Sciatic nerve (tissue), 2 donors: ENCODE results near the gene TTC33. TPM values are rescaled to one million over a fixed set of nuclear protein-coding genes. Genes with fewer than 3 reads are reported as not detected.

Source experiments
- ATAC-seq: fragments of 200-7000 bp; cut with Tn5 transposase; one replicate; pipeline ENCODE4 v1.9.1; 2020; ENCODE audit warnings: mild to moderate bottlenecking, moderate library complexity
- DNase-seq: peaks from one replicate; pipeline ENCODE4 v3.0.0-alpha.2; 2020; ENCODE audit warnings: low spot score
- intact Hi-C: fragments of 100-400 bp; cut with DNase I; formaldehyde crosslinking; loops from one replicate; pipeline ENCODE4 v1.14.2; 2022
- total RNA-seq: library from RNA; stranded (reverse); fragmentation: NEBNext Ultra II Directional; extraction: Animal tissue kit (Norgen Biotek cat#: 25700); gene quantifications from one replicate; pipeline ENCODE4 v1.2.1, GENCODE V29; 2021
- donor health status: DM: no; HTN: no; CAD: no.
- donor health status: DM: no; HTN: no; CAD: no.

The TTC33 gene
- total RNA-seq, 1 donor from 2014 or later: 20.1 TPM

DNA sequence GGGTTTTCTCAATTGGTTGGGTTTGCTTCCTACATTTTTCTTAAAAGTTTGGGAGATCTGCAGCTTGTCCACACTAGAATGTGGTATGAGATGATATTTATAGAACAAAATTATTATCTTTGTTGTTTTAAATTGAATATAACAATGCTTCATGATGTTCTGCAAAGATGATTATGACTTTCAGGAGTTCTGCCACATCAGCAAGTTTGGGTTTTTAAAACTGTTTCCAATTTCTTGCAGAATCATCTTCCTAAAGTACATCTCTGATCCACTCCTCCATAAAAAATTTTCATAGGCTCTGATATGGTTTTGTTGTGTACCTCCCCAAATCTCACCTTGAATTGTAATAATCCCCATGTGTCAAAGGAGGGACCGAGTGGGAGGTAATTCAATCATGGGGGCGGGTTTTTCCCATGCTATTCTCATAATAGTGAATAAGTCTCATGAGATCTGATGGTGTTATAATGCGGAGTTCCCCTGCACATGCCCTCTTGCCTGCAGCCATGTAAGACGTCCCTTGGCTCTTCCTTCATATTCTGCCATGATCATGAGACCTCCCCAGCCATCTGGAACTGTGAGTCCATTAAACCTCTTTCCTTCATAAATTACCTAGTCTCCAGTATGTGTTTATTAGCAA, 195.2 kb downstream of the TTC33 start:
- DNase-seq: no peak

DNA sequence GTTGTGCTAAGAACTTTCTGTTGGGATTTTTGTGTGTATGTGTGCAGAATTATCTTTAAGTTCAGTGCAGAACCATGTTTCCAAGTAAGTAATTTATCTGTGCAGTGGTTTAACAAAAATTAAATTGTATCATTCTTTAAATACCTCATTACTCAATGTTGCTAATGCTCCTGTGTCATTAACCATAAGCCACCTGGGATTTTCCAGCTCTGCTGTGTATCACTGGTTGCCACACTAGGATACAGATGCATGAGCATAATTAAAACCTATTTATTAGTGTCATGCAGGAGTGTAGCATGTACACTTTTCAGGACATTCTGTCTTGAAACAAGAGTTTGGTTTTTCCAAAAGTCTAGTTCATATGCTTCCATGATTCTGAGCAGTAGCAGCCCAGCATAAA, 196.5 kb downstream of the TTC33 start:
- no peak for ATAC-seq
- no peak for DNase-seq
- intact Hi-C loops: no loop called here

More for the DNA sequence above, 195.2 kb downstream of the TTC33 start:
- no peak for ATAC-seq
- intact Hi-C loops: no loop called here

DNA sequence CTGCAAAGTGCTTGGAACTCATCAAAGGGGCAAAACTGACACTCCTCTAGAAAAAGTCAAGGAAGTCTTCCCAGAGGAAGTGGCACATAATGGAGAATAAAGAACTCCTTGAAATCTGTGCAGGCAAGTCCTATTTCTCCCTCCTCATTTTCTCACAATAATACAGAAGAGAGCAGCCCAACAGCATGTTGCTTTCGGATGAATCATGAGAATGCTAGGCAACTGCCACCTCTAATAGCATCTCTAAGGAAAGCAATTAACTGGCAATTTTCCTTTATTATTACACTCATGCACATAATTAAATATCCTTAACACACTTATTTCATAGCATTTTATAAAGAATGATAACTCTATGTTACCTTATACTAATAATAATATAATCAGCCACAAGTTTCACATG, 198.3 kb downstream of the TTC33 start:
- intact Hi-C loops: no loop called here
- no peak for ATAC-seq
- DNase-seq: no peak

DNA sequence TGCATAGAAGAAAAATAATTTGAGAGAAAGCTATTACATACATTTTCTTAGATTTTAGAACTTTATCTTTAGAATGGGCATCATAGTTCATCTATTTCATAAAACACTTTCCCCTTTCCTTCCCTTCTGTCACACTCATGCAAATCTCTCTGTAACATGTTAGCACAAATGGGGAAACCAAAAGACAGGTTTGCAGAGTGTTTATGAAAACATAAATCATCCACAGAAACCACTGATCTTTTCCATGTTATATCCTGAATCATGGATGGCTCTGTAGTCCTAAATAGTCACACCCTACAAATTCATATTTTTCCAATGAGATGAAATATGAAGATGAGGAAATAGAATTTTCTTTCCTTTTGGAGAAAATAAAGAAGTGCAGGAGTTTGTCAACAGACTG, 198.9 kb downstream of the TTC33 start:
- no peak for ATAC-seq
- intact Hi-C loops: no loop called here
- no peak for DNase-seq

DNA sequence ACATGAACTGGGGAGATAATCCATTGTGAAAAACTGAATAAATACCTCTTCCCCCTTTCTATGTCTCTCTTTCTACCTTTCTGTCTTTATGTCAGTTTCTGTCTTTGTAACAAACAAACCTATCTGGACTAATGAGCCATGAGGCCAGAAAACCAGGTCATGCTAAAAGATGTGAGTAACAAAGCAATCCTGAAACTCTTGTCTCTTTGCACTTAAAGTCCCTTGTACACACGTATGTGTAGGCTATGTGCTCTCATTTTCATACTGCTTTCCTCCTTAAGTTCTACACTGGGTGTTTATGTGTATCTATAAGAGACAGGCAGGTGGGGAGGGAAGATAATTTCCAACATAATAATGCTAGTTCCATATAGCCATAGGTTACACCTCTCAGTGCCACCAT, 199.9 kb downstream of the TTC33 start:
- no peak for ATAC-seq
- intact Hi-C loops: no loop called here
- no peak for DNase-seq

DNA sequence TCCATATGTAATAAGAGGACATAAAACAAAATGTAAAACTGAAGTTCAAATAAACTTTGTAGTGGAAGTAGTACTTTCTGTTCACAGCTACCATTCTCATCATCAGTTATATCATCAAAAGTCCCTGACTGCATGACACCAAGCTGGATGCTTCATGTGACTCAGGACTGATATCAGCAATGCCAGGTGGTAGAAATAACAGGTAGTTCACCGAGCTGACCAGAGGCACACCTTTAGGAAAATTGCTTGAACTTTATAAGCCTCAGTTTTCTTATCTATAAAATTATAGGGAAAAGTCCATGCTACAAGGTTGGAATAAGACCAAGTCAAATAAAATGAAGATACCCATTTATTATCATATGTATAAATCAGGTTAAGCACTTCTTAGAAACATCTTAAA, 200.9 kb downstream of the TTC33 start:
- intact Hi-C loops: no loop called here
- ATAC-seq: no peak
- no peak for DNase-seq

DNA sequence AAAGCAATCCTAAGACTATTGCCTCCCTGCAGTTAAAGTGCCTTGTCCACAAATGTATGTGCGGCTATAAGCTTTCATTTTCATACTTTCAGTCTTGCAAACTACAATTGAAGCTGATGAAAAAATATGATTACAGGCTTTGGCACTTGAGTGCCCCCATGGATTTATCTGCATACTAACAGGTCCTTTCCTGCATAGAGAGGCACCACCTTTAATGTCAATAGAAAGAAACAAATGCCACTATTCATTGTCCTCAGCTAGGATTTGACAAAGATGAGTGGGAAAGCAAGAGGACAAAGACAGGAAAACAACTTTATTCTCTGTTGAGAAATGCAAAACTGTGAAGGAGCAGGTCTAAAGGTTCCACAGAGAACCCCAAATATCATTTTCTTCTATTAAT, 201.7 kb downstream of the TTC33 start:
- DNase-seq (no peak), ATAC-seq (no peak)
- intact Hi-C loops: no loop called here

DNA sequence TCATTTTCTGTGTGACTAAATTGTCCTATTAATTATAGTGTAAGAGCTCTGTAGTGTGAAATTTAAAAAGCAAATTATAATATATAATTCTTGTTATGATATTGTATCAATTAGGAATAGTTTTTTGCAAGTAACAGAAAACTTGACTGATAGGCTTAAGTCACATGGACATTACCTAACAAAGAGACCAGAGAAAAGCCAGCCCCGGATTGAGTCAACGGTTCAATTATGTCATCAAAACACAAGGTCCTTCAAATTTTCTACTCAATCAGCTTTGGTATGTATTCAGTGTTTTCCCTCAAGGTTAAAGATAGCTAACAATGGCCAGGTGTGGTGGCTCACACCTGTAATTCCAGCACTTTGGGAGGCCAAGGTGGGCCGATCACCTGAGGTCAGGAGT, 202.8 kb downstream of the TTC33 start:
- intact Hi-C loops: no loop called here
- DNase-seq (no peak), ATAC-seq (no peak)

DNA sequence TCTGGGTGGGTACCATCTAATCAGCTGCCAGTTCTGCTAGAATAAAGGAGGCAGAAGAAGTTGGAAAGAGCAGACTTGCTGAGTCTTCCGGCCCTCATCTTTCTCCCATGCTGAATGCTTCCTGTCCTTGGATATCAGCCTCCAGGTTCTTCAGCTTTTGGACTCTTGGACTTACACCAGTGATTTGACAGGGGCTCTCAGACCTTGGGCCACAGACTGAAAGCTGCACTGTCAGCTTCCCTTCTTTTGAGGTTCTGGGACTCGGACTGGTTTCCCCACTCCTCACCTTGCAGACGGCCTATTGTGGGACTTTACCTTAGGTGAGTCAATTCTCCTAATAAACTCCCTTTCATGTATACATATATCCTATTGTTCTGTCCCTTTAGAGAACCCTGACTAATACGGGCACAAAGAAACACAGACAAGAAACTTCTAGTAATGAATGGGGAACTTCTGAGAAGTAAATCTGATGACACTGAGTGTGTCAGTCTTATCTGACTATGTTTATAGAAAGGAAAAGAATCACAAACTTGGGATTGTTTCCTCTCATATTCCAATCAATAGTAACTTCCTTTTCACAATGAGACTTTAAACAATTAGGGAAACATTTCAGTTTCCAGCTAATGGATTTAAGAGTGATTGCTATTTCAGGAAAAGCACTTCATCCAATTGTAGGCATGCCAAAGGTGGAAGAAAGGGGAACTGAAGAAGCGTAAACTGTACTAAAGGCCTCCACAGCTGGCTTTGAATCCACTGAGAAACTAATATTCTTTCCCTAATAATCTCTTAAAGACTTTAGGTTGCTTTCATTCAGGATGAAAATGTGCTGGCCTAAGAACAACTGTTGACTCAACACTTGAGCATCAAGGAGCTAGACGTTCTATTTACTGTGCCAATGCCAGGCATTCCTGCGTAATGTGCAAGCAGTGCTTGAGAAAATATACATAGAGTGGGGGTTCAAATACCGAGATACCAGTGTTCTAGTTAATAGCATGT, 204.0 kb downstream of the TTC33 start:
- no peak for DNase-seq
- intact Hi-C loops: no loop called here
- ATAC-seq: no peak

DNA sequence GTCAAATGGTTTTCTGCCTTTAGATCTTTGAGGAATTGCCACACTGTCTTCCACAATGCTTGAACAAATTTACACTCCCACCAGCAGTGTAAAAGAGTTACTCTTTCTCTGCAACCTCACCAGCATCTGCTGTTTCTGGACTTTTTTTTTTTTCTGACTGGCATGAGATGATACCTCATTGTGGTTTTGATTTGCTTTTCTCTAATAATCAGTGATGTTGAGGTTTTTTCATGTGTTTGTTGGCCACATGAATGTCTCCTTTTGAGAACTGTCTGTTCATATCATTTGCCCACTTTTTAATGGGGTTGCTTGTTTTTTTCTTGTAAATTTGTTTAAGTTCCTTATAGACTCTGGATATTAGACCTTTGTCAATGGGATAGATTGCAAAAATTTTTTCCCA, 205.3 kb downstream of the TTC33 start:
- DNase-seq (no peak), ATAC-seq (no peak)
- intact Hi-C loops: no loop called here

DNA sequence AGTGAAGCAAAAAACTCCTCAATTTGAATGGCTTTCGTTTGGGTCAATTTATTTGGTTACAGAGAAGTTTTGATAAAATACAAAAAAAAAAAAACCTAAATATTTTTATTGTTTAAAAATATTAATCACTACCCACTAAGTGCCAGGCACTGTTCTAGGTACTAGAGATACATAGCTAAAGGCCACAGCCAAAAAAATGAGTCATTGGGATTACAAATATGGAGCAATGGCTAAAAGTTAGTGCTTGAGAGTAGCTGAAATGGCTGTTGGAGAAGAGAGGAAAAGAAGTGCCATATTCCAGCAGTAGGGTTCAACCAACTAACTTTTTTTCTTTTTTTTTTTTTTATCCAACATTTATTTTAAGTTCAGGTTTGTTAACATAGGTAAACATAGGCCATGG, 206.1 kb downstream of the TTC33 start:
- intact Hi-C loops: no loop called here
- DNase-seq: no peak
- no peak for ATAC-seq

DNA sequence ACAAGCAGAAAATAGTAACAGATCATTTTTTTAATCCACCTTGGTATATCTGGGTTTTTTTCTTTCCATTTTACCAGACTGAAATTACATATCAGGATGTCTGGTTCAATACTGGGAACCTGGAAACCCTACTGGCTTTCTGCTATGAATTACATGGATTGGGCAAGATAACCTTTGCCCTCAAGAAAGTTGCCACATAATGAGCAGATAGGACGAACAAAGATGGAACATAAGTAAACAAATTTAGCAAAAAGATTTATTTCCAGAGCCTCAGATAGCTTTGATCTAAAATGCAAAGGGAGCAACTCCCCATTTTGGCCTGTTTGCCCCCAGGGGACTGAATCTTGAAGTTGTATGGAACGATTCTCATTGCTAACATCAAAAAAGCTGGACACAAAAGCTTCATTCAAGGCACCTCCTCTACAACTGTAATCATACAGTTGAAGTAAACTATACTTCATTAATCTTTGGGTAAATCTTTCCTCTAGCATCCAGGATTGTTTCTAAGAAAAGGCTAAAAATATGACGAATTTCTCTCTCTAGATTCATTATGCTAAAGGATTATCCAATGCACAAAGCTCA, 207.7 kb downstream of the TTC33 start:
- DNase-seq (no peak), ATAC-seq (no peak)
- intact Hi-C loops: no loop called here

DNA sequence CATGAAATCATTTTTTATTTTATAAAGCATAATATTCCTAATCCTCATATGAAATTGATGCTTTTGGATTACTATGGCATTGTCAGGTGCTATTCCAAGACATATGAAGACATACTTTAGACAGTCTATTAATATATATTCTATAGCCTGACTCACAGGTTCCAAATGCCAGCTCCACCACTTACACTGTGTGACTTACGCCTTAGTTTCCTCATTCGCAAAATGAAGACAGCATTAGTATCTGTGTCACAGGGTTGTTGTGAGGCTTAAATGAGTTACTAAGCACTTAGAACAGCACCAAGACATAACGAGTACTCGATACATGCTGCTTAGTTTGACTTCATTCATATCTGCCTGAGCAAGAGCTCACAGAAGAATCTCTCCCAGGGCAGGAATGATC, 208.2 kb downstream of the TTC33 start:
- ATAC-seq: no peak
- intact Hi-C loops: no loop called here
- DNase-seq: no peak

DNA sequence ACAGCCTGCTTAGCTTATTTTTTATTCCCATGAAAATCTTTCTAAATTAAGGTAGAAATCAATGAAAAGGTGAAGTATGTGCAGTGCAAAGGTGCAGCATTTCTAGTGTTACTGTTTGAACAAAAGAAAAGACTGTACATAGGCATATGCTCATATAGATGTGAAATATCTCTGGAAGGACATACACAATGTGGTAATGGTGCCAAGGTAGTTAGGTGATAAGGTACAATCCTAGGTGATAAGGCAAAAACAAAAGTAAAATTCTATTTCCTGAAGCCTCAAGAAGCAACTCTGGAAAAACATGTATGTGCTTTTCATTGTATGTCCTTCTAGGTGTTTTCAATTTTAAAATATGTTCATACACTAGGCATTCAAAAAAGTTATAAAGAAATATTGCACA, 215.5 kb downstream of the TTC33 start:
- DNase-seq: no peak
- intact Hi-C loops: no loop called here
- ATAC-seq: no peak

DNA sequence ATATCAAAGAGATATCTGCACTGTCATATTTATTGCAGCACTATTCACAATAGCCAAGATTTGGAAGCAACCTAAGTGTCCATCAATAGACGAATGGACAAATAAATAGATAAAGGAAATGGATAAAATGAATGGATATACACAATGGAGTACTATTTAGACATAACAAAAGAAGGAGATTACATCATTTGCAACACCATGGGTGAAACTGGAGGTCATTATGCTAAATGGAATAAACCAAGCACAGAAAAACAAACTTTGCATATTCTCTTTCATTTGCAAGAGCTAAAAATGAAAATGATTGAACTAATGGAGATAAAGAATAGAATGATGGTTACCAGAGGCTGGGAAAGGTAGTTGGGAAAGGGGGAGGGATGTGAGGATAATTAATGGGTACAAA, 231.1 kb downstream of the TTC33 start:
- DNase-seq (no peak), ATAC-seq (no peak)
- intact Hi-C loops: no loop called here

DNA sequence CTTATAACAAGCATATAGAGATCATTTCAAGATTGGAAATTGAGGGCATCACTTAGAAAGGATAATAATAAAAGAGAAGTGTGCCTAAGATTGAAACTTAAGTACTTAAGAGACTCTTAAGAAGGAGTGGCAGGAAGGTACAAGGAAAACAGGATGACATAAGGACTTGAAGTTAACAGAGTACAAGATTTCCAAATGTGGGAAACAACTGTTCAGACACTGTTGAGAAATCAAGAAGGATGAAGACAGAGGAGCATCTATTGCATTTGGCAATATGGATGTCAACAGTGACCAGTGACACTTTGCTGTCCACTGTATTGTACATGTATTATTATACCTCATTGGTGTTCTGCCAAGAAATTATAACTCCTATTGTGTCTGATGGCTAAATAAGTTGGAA, 233.8 kb downstream of the TTC33 start:
- no peak for DNase-seq
- no peak for ATAC-seq
- intact Hi-C loops: no loop called here

DNA sequence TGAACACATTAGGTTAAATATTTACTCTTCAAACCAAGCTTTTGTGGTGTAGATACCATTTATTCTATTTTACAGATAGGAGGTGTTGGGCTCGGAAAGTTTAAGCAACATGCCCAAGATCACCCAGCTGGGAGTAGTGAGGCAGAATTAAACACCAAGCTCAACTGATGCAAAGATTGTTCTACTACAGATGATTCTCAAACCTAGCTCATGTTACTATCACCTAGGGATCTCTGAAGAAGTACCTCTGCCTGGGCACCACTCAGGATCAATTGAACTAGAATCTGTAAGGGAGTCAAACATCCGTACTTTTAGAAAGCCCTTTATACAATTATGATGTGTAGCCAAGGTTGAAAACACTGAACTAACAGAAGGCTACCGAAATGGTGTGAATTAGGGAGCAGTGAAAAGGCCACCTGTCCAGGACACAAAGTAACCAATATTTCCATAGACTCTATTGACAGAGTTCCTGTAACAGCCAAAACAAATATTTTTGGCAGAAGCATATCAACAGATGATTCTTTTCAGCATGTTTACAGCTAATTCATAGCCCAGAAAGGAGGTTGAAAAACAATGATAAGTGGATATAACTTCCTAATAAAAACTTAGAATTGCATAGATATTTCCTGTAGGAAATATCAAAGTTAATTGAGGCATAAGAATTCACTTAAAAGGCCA, 234.5 kb downstream of the TTC33 start:
- intact Hi-C loops: no loop called here
- DNase-seq: no peak
- no peak for ATAC-seq

DNA sequence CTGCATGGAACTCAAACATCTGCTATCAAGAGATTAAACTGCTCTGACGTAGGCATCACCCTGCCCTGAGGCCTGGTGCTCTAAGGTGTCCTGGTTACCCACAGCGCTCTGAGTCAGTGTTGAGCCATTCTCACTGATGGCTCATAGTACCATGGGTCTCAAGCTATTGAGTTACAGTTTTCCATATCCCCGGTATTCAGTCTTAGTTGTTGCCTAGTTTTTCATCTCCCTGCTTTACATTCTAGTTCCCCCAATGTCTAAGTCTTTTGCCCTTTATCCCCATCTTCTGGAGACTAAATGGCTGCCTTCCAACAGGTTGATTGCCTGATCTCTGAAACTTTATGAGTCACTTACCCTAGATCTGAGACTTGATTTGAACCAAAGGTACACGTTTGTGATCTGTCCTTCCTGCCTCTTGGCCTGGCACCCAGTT, 237.3 kb downstream of the TTC33 start:
- DNase-seq (no peak), ATAC-seq (no peak)
- intact Hi-C loops: no loop called here

DNA sequence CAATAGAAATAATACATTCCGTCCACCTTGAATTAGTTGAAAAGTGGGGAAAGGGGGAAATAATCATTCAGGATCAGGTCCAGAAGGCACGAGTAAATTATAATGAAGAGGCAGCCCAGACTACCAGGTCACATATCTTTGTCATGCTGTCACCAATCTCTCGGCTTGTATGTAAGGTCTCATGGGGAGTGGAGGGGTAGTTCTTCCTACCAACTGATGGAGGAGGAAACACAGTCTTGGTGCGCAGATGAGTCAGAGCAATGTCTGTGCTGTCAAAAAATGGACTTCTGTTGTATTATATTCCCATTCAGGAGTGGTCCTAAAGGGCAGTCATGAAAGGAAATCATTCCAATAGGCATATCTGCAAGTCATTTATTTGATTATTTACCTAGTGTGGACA, 240.3 kb downstream of the TTC33 start:
- DNase-seq: no peak
- no peak for ATAC-seq
- intact Hi-C loops: no loop called here

DNA sequence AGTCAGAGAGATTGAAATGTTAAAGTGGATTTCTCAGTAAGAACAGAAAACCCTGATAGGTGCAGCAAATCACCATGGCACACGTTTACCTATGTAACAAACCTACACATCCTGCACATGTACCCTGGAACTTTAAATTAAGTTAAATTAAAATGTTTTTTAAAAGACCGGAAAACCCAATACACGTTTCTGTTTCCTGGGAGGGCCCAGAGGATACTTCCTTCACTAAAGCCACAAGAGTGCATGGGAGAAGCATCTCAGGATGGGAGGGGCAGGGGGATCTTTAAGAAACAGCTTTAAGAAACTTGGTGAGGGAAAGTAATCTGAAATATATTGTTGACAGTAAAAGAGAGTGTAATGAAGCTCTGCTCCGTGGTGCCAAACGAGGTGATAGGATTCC, 240.8 kb downstream of the TTC33 start:
- ATAC-seq (no peak), DNase-seq (no peak)
- intact Hi-C loops: no loop called here
